Stimulated activated CD4-positive, alpha-beta T cell treated with anti-CD3 and anti-CD28 coated beads, Interleukin-2, amount 100 ng/mL, for 24 hours (primary cell): ENCODE measurements around the gene ACADL.
"Not testable (repeated sequence)": the region's sequence is repeated elsewhere in the genome, so short reads cannot be mapped to it uniquely, and the experiment has no call there.

Source experiments
- DNase-seq, 2 donors: peaks; one replicate each; pipeline ENCODE4 v3.0.0-alpha.2; 2020

The ACADL gene

GRCh38 chr2:210199186-210199765, 26.0 kb downstream of the ACADL start:
- no peak for DNase-seq

GRCh38 chr2:210198326-210198725, 26.9 kb downstream of the ACADL start:
- no peak for DNase-seq

- no peak for DNase-seq
Observed at GRCh38 chr2:210197720-210198119, 27.5 kb downstream of the ACADL start.

- DNase-seq: no peak
Observed at GRCh38 chr2:210195101-210195852, 30.0 kb downstream of the ACADL start.

- DNase-seq: no peak
Observed at GRCh38 chr2:210190345-210190744, 34.9 kb downstream of the ACADL start.

GRCh38 chr2:210189452-210190138, 35.7 kb downstream of the ACADL start:
- no peak for DNase-seq

- no peak for DNase-seq
Observed at GRCh38 chr2:210188755-210189154, 36.5 kb downstream of the ACADL start.

GRCh38 chr2:210188190-210188589, 37.1 kb downstream of the ACADL start:
- DNase-seq: no peak

GRCh38 chr2:210183936-210184335, 41.3 kb downstream of the ACADL start:
- not testable (repeated sequence) for DNase-seq

GRCh38 chr2:210181606-210182088, 43.6 kb downstream of the ACADL start:
- not testable (repeated sequence) for DNase-seq

GRCh38 chr2:210181033-210181605, 44.1 kb downstream of the ACADL start:
- not testable (repeated sequence) for DNase-seq

- no peak for DNase-seq
Observed at GRCh38 chr2:210180477-210180876, 44.8 kb downstream of the ACADL start.

GRCh38 chr2:210179351-210179990, 45.8 kb downstream of the ACADL start:
- no peak for DNase-seq

GRCh38 chr2:210177769-210178168, 47.5 kb downstream of the ACADL start:
- DNase-seq: no peak

GRCh38 chr2:210177115-210177514, 48.1 kb downstream of the ACADL start:
- DNase-seq: not testable (repeated sequence)

GRCh38 chr2:210174086-210174485, 51.2 kb downstream of the ACADL start:
- DNase-seq: no peak

GRCh38 chr2:210172219-210172575, 53.0 kb downstream of the ACADL start:
- DNase-seq: no peak

- DNase-seq: peak; percentile 98
Observed at GRCh38 chr2:210171309-210172218, 53.7 kb downstream of the ACADL start, which contains the start of gene KANSL1L. Gene KANSL1L, minus strand, starts transcription at chr2:210171409. Its CDS starts 16,827 bp downstream, at chr2:210154582.

GRCh38 chr2:210170446-210171303, 54.6 kb downstream of the ACADL start:
- DNase-seq: peak; percentile 97 to 98

- no peak for DNase-seq
Observed at GRCh38 chr2:210170196-210170445, 55.1 kb downstream of the ACADL start.
